ENCODE data around the gene CAMK1D. TPM values are rescaled to one million over a fixed set of nuclear protein-coding genes. Genes with fewer than 3 reads are reported as not detected.

Gene CAMK1D
- total RNA-seq, 2 donors from 2014 or later = 4.5 to 7.8 TPM

- Histone ChIP-seq H3K9ac (ENCODE audit: extremely low read depth, low read length, poor library complexity, severe bottlenecking) (no peak overlapping the region), H3K27ac (ENCODE audit: low read depth, low read length) (no peak overlapping the region), H3K27me3 (ENCODE audit: control insufficient read depth, insufficient read depth, low read length, poor library complexity, severe bottlenecking) (no peaks in the 10 kb centered on the region), H3K9me3 (ENCODE audit: control insufficient read depth, low read length) (no peaks in the 10 kb centered on the region), H3K4me3 (ENCODE audit: low read length) (no peak overlapping the region), H3K36me3 (ENCODE audit: control insufficient read depth, insufficient read depth, low read length) (no peaks in the 10 kb centered on the region), H3K4me1 (ENCODE audit: control insufficient read depth, insufficient read depth, low read length) (no peaks in the 10 kb centered on the region)
- Mint-ChIP-seq H3K27me3 (ENCODE audit: insufficient read depth) (no peaks in the 10 kb centered on the region), H3K9me3 (no peaks in the 10 kb centered on the region), H3K4me1 (peaks cover 2% of the 10 kb centered on the region), H3K27ac (peak overlapping the region; percentile 21), H3K4me3 (no peak overlapping the region), H3K36me3 (ENCODE audit: low read depth) (no peaks in the 10 kb centered on the region)
- WGBS, 2 experiments (ENCODE audit: insufficient coverage in 1 of 2, insufficient read length in 1 of 2) = 90 to 91% methylated on average over 9 to 17 of the region's 17 CpGs
- TF ChIP-seq CTCF (conservative IDR thresholded peaks at IDR 0.05) = no peak
- no peak for DNase-seq
Observed at GRCh38 chr10:12389154-12389734, 39.9 kb downstream of the CAMK1D start.

GRCh38 chr10:12390733-12391132 lies 41.4 kb downstream of the CAMK1D start:
- WGBS, 2 experiments (ENCODE audit: insufficient coverage in 1 of 2, insufficient read length in 1 of 2) = 93 to 94% methylated on average over 6 to 7 of the region's 7 CpGs
- Histone ChIP-seq H3K27ac (ENCODE audit: low read depth, low read length) (no peak overlapping the region), H3K36me3 (ENCODE audit: control insufficient read depth, insufficient read depth, low read length) (no peaks in the 10 kb centered on the region), H3K4me1 (ENCODE audit: control insufficient read depth, insufficient read depth, low read length) (no peaks in the 10 kb centered on the region), H3K4me3 (ENCODE audit: low read length) (no peak overlapping the region), H3K9me3 (ENCODE audit: control insufficient read depth, low read length) (no peaks in the 10 kb centered on the region), H3K27me3 (ENCODE audit: control insufficient read depth, insufficient read depth, low read length, poor library complexity, severe bottlenecking) (no peaks in the 10 kb centered on the region), H3K9ac (ENCODE audit: extremely low read depth, low read length, poor library complexity, severe bottlenecking) (no peak overlapping the region)
- Mint-ChIP-seq H3K27ac (no peak overlapping the region), H3K4me1 (peaks cover 2% of the 10 kb centered on the region), H3K27me3 (ENCODE audit: insufficient read depth) (no peaks in the 10 kb centered on the region), H3K36me3 (ENCODE audit: low read depth) (no peaks in the 10 kb centered on the region), H3K9me3 (no peaks in the 10 kb centered on the region), H3K4me3 (no peak overlapping the region)
- DNase-seq = no peak
- no peak for TF ChIP-seq CTCF (conservative IDR thresholded peaks at IDR 0.05)

- Histone ChIP-seq H3K27me3 (ENCODE audit: control insufficient read depth, insufficient read depth, low read length, poor library complexity, severe bottlenecking) (no peaks in the 10 kb centered on the region), H3K4me1 (ENCODE audit: control insufficient read depth, insufficient read depth, low read length) (no peaks in the 10 kb centered on the region), H3K9me3 (ENCODE audit: control insufficient read depth, low read length) (no peaks in the 10 kb centered on the region), H3K27ac (ENCODE audit: low read depth, low read length) (no peak overlapping the region), H3K9ac (ENCODE audit: extremely low read depth, low read length, poor library complexity, severe bottlenecking) (no peak overlapping the region), H3K36me3 (ENCODE audit: control insufficient read depth, insufficient read depth, low read length) (no peaks in the 10 kb centered on the region), H3K4me3 (ENCODE audit: low read length) (no peak overlapping the region)
- DNase-seq = no peak
- TF ChIP-seq CTCF (conservative IDR thresholded peaks at IDR 0.05) = no peak
- Mint-ChIP-seq H3K4me3 (no peak overlapping the region), H3K27ac (no peak overlapping the region), H3K27me3 (ENCODE audit: insufficient read depth) (no peaks in the 10 kb centered on the region), H3K36me3 (ENCODE audit: low read depth) (no peaks in the 10 kb centered on the region), H3K9me3 (peaks cover under 1% of the 10 kb centered on the region), H3K4me1 (peaks cover 2% of the 10 kb centered on the region)
- WGBS, 2 experiments (ENCODE audit: insufficient coverage in 1 of 2, insufficient read length in 1 of 2) = 68 to 83% methylated on average over 4 to 7 of the region's 7 CpGs
Observed at GRCh38 chr10:12391206-12391605, 41.9 kb downstream of the CAMK1D start.

All from endodermal cell (in vitro differentiated cells).